ENCODE data around the gene PRDM16.

DNA sequence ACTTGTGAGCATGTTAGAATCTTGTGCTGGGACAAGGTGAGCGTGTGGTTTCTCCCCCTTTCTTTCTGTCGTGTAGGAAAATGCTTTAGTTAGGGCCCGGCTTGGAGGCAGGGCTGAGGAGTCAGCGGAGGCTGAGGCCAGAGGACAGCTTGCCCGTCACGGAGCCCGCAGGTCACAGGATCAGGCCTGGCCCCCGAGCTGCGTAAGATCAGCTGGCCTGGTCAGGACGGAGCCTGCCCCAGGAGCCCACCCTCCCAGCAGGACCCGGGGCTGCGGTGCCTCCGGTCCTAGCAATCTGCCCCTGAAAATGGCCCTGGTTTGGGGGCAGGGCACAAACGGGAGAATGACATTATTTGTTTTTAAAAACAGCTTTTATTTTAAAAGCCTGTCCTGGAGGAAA is 52.0 kb downstream of the PRDM16 start:
- TF ChIP-seq, protein P1, sequence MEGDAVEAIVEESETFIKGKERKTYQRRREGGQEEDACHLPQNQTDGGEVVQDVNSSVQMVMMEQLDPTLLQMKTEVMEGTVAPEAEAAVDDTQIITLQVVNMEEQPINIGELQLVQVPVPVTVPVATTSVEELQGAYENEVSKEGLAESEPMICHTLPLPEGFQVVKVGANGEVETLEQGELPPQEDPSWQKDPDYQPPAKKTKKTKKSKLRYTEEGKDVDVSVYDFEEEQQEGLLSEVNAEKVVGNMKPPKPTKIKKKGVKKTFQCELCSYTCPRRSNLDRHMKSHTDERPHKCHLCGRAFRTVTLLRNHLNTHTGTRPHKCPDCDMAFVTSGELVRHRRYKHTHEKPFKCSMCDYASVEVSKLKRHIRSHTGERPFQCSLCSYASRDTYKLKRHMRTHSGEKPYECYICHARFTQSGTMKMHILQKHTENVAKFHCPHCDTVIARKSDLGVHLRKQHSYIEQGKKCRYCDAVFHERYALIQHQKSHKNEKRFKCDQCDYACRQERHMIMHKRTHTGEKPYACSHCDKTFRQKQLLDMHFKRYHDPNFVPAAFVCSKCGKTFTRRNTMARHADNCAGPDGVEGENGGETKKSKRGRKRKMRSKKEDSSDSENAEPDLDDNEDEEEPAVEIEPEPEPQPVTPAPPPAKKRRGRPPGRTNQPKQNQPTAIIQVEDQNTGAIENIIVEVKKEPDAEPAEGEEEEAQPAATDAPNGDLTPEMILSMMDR (conservative IDR thresholded peaks at IDR 0.05 in 1 of 2, IDR thresholded peaks at IDR 0.05 in 1 of 2; ENCODE audit: extremely low read depth in 1 of 2, insufficient read depth in 1 of 2, low read depth in 1 of 2, low read length in 2 of 2), result no peak
- TF ChIP-seq EZH2 (IDR thresholded peaks at IDR 0.05; ENCODE audit: borderline replicate concordance, low read length), result no peak
